Naive thymus-derived CD4-positive, alpha-beta T cell (primary cell): ENCODE data around the gene ATP5PD. TPM values are rescaled to one million over a fixed set of nuclear protein-coding genes. Genes with fewer than 3 reads are reported as not detected.

Source experiments
- ATAC-seq: fragments of 150-1000 bp; cut with Tn5 transposase; 2 replicates; pipeline ENCODE4 v1.10.0; 2021; ENCODE audit warnings: mild to moderate bottlenecking, moderate library complexity
- CTCF ChIA-PET: fragments of 350-600 bp; sonication (Branson Sonifier 250); formaldehyde crosslinking; loops from one replicate; lab custom pipeline; 2021; ENCODE audit warnings: antibody characterized with exemption; lab: Charles Lee
- POLR2A ChIA-PET: fragments of 350-600 bp; sonication (Branson Sonifier 250); formaldehyde crosslinking; loops from one replicate; lab custom pipeline; 2021; ENCODE audit warnings: antibody characterized with exemption, inconsistent platforms; lab: Charles Lee
- DNase-seq, 9 donors: peaks; one replicate each; pipeline versions ENCODE4 v3.0.0 to v3.0.0-alpha.2; 2020 to 2022; ENCODE audit warnings: mixed read lengths in 1 of 9
- H3K27ac ChIP-seq: one replicate; pipeline ENCODE4 v1.7.0; 2013; ENCODE audit warnings: mild to moderate bottlenecking, low read depth, low read length, moderate library complexity
- H3K27me3 ChIP-seq, 2 donors: one replicate each; pipeline ENCODE4 v1.7.0; 2013; ENCODE audit warnings: low read length in 2 of 2, mild to moderate bottlenecking in 2 of 2, moderate library complexity in 2 of 2; ENCODE audit not compliant: control insufficient read depth in 2 of 2, insufficient read depth in 2 of 2
- H3K36me3 ChIP-seq, 3 experiments: 1 replicate in 2 of 3; 2 replicates in 1 of 3; pipeline ENCODE4 v1.7.0; 2013; ENCODE audit warnings: low read length in 3 of 3, mild to moderate bottlenecking in 3 of 3, moderate library complexity in 1 of 3; ENCODE audit not compliant: insufficient read depth in 3 of 3, control insufficient read depth in 2 of 3
- H3K4me1 ChIP-seq, 2 donors: one replicate each; pipeline ENCODE4 v1.7.0; 2013; ENCODE audit warnings: low read length in 2 of 2, mild to moderate bottlenecking in 2 of 2, moderate library complexity in 1 of 2; ENCODE audit not compliant: control insufficient read depth in 2 of 2, insufficient read depth in 2 of 2
- H3K4me3 ChIP-seq: 2 replicates; pipeline ENCODE4 v1.7.0; 2013; ENCODE audit warnings: mild to moderate bottlenecking, low read length
- H3K9me3 ChIP-seq, 3 experiments: 1 replicate in 2 of 3; 2 replicates in 1 of 3; pipeline ENCODE4 v1.7.0; 2013; ENCODE audit warnings: low read length in 3 of 3; ENCODE audit not compliant: control insufficient read depth in 2 of 3
- H3K27ac Mint-ChIP-seq, 9 donors: one replicate each; pipeline ENCODE4 v1.8.0; 2020 to 2022; ENCODE audit warnings: mixed read lengths in 9 of 9, mild to moderate bottlenecking in 8 of 9, moderate library complexity in 5 of 9, inconsistent platforms in 2 of 9
- H3K27me3 Mint-ChIP-seq, 5 donors: one replicate each; pipeline ENCODE4 v1.8.0; 2021 to 2022; ENCODE audit warnings: mixed read lengths in 5 of 5, mild to moderate bottlenecking in 1 of 5
- H3K36me3 Mint-ChIP-seq, 5 donors: one replicate each; pipeline ENCODE4 v1.8.0; 2020 to 2022; ENCODE audit warnings: mixed read lengths in 5 of 5, mild to moderate bottlenecking in 3 of 5, inconsistent platforms in 1 of 5
- H3K4me1 Mint-ChIP-seq, 7 donors: one replicate each; pipeline ENCODE4 v1.8.0; 2020 to 2022; ENCODE audit warnings: mixed read lengths in 7 of 7, mild to moderate bottlenecking in 3 of 7, inconsistent platforms in 1 of 7
- H3K4me3 Mint-ChIP-seq, 10 donors: one replicate each; pipeline ENCODE4 v1.8.0; 2020 to 2022; ENCODE audit warnings: mild to moderate bottlenecking in 10 of 10, mixed read lengths in 10 of 10, moderate library complexity in 6 of 10, inconsistent platforms in 2 of 10
- H3K9me3 Mint-ChIP-seq, 11 donors: one replicate each; pipeline ENCODE4 v1.8.0; 2020 to 2022; ENCODE audit warnings: mixed read lengths in 11 of 11, mild to moderate bottlenecking in 4 of 11, inconsistent platforms in 1 of 11, moderate library complexity in 1 of 11
- intact Hi-C, 2 donors: fragments of 100-400 bp; cut with micrococcal nuclease; formaldehyde crosslinking; loops; one replicate each; pipeline ENCODE4 v1.15.1; 2023
- polyA plus RNA-seq, 2 donors: library from polyadenylated mRNA; unstranded; fragments of 300-500 nt; fragmentation: Illumina TruSeq; gene quantifications; one replicate each; pipeline ENCODE4 v1.2.3, GENCODE V29; 2021
- total RNA-seq, 6 experiments: library from RNA in 5 of 6; stranded (reverse) in 5 of 6; gene quantifications; 1 replicate in 5 of 6; 2 replicates in 1 of 6; pipeline ENCODE4 v1.2.3 and lab custom pipeline; 2021 to 2026

The ATP5PD gene
- total and polyA plus RNA-seq, 7 experiments from 2014 or later: 113 to 478 (median 167) TPM

DNA sequence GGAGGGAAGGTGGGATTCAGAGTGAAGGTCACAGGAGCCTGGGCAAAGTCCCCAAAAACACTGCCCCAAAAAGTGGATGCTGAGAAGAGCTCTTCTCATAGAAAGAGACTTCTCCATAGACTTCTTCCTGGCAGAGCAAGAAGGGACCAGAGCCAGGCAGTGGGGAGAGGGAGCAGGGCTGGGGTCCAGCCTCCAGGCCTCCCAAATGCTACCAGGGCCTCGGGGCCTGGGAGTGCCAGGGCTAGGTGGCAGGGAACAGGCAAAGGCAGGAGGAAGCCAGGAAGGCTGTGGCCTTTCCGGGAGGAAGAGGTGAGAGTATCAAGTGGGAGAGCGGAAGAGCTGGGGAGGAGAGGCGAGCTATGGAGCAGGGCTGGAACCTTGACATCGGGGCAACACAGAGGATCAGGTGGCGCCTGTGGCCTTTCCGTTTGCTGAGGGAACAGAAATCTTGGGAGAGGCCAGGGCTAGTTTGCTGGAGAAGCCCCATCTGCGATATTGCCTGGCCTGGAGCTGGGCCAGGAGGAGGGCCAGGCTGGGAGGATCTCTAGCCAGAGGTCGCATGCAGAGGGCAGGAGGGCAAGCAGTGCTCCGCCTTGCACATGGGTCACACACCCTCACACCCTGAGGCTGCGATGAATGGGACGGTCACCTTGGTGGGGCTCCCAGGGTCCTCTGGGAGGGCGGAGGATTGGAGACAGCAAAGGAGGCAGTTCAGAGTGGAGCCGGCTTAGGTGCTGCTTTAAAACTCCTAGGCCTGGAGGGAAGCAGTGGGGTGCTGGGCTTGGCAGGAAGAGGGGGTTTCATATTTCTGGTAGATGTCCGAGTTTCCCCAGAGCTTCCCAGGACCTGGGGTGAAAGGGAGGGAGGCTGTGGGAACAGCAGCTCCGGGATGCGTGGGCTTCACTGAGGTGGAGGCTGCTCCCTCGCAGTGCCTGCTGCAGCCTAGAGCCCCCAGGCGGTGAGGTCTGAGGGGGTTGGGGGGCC, 44.4 kb upstream of the ATP5PD start:
- Mint-ChIP-seq H3K9me3 (peaks cover 0 to 2% (median 0%) of the 10 kb centered on the region in 11 donors), H3K4me3 (peak overlapping the region in 1 of 10 donors; percentile 6), H3K4me1 (peaks cover 41 to 58% (median 48%) of the 10 kb centered on the region in 7 donors), H3K36me3 (no peaks in the 10 kb centered on the region), H3K27ac (peak overlapping the region in 7 of 9 donors; percentile 43 to 85 (median 77)), H3K27me3 (no peaks in the 10 kb centered on the region)
- Histone ChIP-seq H3K27me3 (no peaks in the 10 kb centered on the region), H3K27ac (no peak overlapping the region), H3K4me3 (no peak overlapping the region), H3K36me3 (no peaks in the 10 kb centered on the region), H3K9me3 (no peaks in the 10 kb centered on the region), H3K4me1 (peaks cover 6 to 19% of the 10 kb centered on the region in 2 donors)
- intact Hi-C loops: no loop called here
- ChIA-PET CTCF (interaction anchor here (0.5 to 1.2 kb wide), 2 partner anchors 19 to 31 kb away, joined by 4 to 6 read pairs; no protein-coding TSS in a partner anchor), POLR2A (interaction anchor here (0.7 to 0.9 kb wide), 3 partner anchors 10 to 169 kb away, joined by 3 to 4 read pairs (median 3); no protein-coding TSS in a partner anchor)
- ATAC-seq: no peak
- no peak for DNase-seq

DNA sequence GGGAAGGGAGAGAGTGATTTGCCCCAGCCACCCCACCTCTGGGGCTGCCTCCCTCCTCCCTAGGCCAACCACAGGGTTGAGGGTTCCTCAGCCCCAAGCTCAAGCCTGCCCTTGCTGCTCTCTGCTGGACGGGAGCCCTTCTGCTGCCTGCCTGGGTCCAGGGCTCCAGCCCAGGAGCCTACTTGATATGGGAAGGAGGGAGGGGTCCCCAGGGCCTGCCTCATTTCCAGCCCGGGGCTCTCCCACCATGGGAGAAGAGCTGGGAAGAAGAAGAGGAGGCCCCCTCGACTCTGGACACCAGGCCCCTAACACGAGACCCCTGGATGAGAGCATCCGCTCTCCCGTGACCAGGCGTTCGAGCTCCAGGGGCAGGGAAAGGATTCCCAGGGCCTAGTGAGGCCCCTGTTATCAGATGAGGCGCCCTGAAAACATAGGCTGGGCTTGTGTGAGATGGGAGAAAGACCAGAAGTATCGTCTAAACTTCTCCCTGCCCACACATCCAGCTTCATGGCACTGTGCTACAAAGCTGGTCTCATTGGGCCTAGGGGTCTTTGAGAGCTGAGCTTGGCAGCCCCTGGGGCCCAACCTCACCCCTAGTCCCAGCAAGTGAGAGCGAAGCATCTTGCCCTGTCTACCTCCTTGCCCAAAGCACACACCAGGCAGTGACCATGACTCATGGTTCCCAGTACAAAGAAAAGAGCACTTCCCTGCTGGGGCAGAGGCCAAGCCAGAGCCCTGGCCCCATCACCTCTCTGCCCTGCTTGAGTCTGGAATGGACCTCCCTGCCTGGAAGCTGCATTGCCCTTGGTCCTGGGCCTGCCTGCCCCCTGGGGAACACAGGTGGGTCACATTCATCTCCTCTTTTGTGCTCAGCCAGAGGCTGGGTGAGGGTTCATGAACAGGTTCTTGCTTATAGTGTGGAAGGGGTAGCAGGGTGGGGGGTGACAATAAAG, 42.0 kb upstream of the ATP5PD start:
- peaks cover 49 to 71% (median 56%) of the 10 kb centered on the region in 7 donors for H3K4me1 Mint-ChIP-seq
- H3K36me3 Mint-ChIP-seq: no peaks in the 10 kb centered on the region
- H3K27me3 Mint-ChIP-seq: no peaks in the 10 kb centered on the region
- Histone ChIP-seq H3K9me3 (no peaks in the 10 kb centered on the region), H3K4me1 (peaks cover 6 to 28% of the 10 kb centered on the region in 2 donors), H3K4me3 (peak overlapping the region; percentile 60), H3K27ac (peak overlapping the region; percentile 79), H3K27me3 (no peaks in the 10 kb centered on the region), H3K36me3 (no peaks in the 10 kb centered on the region)
- CTCF ChIA-PET: interaction anchor here (0.6 to 2.5 kb wide), 7 partner anchors 11 to 43 kb away, joined by 3 to 11 read pairs (median 3); partner anchors contain the start of gene NT5C
- peak overlapping the region; percentile 72 to 94 (median 90) for H3K27ac Mint-ChIP-seq
- H3K9me3 Mint-ChIP-seq: peaks cover 0 to 2% (median 0%) of the 10 kb centered on the region in 11 donors
- POLR2A ChIA-PET: interaction anchor here (0.6 to 3.4 kb wide), 16 partner anchors 12 to 428 kb away, joined by 3 to 20 read pairs (median 3); partner anchors contain the start of genes ARMC7, ATP5PD, JPT1 and KCTD2
- ATAC-seq: peak; percentile 55
- peak overlapping the region; percentile 58 to 90 (median 84) for H3K4me3 Mint-ChIP-seq
- intact Hi-C loops: loop anchor here in 1 of 2 donors (5.0 kb wide), 1 partner anchor 41 kb away; the partner anchor contains the start of genes ATP5PD and KCTD2
- peak in 1 of 9 donors; percentile 28 for DNase-seq

DNA sequence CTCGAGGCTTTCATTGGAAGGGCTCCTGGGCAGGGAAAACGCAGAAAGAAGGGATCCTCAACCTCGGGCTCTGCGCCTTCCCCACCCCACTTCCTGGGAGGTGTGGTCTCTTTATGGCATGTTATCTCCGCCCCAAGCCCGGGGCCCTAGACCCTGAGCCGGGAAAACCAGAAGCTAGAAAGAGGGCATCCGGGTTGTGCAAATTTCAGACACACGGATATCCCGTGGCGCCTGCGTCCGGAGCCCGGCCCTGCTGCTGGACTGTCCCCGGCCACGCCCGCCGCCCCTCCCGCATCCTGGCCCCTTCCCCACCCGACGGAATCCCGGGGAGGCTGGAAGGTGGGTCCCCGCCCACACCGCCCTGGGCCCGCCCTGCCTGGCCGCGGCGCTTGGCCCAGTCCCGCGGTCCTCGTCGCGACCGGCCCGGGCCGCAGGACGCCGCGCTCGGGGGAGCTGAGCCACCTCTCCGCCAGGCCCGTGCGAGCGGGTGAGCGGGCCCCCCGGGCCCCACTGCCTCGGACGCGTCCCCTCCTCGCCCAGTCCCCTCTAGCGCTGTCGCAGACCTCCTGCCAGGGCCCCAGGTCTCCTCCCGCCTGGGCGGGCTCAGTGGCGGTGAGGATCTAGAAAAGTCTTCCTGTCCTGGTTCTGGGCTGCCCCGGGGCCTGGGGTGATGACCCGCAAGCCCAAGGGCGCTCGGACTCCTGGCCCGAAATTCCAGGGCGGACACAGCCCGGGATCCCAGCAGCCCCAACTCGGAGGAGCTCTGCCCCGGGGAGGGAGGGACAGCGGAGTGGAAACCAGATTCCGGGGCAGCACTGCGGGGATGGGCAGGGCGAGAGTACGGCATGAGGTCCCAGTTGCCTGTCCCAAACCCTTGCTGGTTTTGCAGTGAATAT, 41.0 kb upstream of the ATP5PD start, which contains the start of gene SLC16A5:
SLC16A5 (plus strand) TSS at position 397 of the 896 bp plus-strand sequence. CDS start 5,683 bp downstream, outside the sequence.
- Mint-ChIP-seq H3K27ac (peak within 1 kb of the TSS; percentile 77 to 94 (median 91)), H3K36me3 (no peaks in the 10 kb centered on the region), H3K27me3 (no peaks in the 10 kb centered on the region), H3K4me3 (peak within 1 kb of the TSS; percentile 58 to 90 (median 84)), H3K9me3 (peaks cover 0 to 2% (median 0%) of the 10 kb centered on the region in 11 donors), H3K4me1 (peaks cover 51 to 74% (median 58%) of the 10 kb centered on the region in 7 donors)
- H3K4me1 ChIP-seq: peaks cover 6 to 29% of the 10 kb centered on the region in 2 donors
- ATAC-seq (peak; percentile 73), DNase-seq (peak; percentile 29 to 73 (median 51))
- POLR2A ChIA-PET: interaction anchor here (0.6 to 3.4 kb wide), 17 partner anchors 9 to 429 kb away, joined by 3 to 20 read pairs (median 5); partner anchors contain the start of genes ARMC7, ATP5PD, JPT1 and KCTD2
- H3K4me3 ChIP-seq: peak within 1 kb of the TSS; percentile 60
- intact Hi-C loops: loop anchor here in 1 of 2 donors (2.0 to 5.0 kb wide), 3 partner anchors 21 to 53 kb away; partner anchors contain the start of genes ARMC7, ATP5PD and KCTD2
- CTCF ChIA-PET: interaction anchor here (0.6 to 2.5 kb wide), 2 partner anchors 18 to 26 kb away, joined by 3 to 11 read pairs; no protein-coding TSS in a partner anchor
- no peaks in the 10 kb centered on the region for H3K36me3 ChIP-seq
- peak within 1 kb of the TSS; percentile 79 for H3K27ac ChIP-seq
- no peaks in the 10 kb centered on the region for H3K9me3 ChIP-seq
- no peaks in the 10 kb centered on the region for H3K27me3 ChIP-seq

DNA sequence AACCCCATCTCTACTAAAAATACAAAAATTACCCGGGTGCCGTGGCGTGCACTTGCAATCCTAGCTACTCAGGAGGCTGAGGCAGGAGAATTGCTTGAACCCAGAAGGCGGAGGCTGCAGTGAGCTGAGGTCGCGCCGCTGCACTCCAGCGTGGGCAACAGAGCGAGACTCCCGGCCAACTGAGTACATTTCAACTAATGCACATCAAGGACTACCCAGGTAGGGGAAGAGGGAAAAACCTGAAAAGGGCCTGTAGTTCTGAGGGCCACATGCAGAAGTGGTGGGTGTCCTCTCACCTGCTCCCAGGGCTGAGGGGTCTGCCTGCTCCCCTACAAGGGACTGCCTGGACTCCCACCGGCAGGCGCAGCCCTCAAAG, 40.4 kb upstream of the ATP5PD start:
- no peak for ATAC-seq
- peaks cover 0 to 2% (median 0%) of the 10 kb centered on the region in 11 donors for H3K9me3 Mint-ChIP-seq
- H3K27ac ChIP-seq: peak overlapping the region; percentile 79
- peak overlapping the region; percentile 1 to 93 (median 89) for H3K27ac Mint-ChIP-seq
- no peaks in the 10 kb centered on the region for H3K27me3 ChIP-seq
- POLR2A ChIA-PET: interaction anchor here (0.7 to 3.4 kb wide), 11 partner anchors 9 to 67 kb away, joined by 3 to 20 read pairs (median 5); partner anchors contain the start of genes ARMC7, ATP5PD, JPT1 and KCTD2
- H3K27me3 Mint-ChIP-seq: peaks cover 0 to 1% (median 0%) of the 10 kb centered on the region in 5 donors
- H3K4me1 ChIP-seq: peaks cover 6 to 29% of the 10 kb centered on the region in 2 donors
- peaks cover 51 to 72% (median 57%) of the 10 kb centered on the region in 7 donors for H3K4me1 Mint-ChIP-seq
- DNase-seq: no peak
- H3K4me3 Mint-ChIP-seq: peak overlapping the region; percentile 58 to 90 (median 83)
- H3K4me3 ChIP-seq: peak overlapping the region; percentile 60
- no peaks in the 10 kb centered on the region for H3K36me3 Mint-ChIP-seq
- intact Hi-C loops: loop anchor here in 1 of 2 donors (2.0 to 5.0 kb wide), 3 partner anchors 22 to 52 kb away; partner anchors contain the start of genes ARMC7, ATP5PD and KCTD2
- H3K36me3 ChIP-seq: no peaks in the 10 kb centered on the region
- CTCF ChIA-PET: interaction anchor here (2.5 kb wide), 1 partner anchor 27 kb away, joined by 11 read pairs; no protein-coding TSS in a partner anchor
- no peaks in the 10 kb centered on the region for H3K9me3 ChIP-seq
